Keratinocyte (primary cell): ENCODE data around the gene CYP4F22.

ENCODE experiments used
- CTCF ChIP-seq, 3 experiments: IDR thresholded peaks in 1 of 3; conservative IDR thresholded peaks in 1 of 3; optimal IDR thresholded peaks in 1 of 3; 2 replicates in 2 of 3; 3 replicates in 1 of 3; pipeline versions ENCODE3 to v1.5.1; 2011; ENCODE audit warnings: low read length in 3 of 3, mild to moderate bottlenecking in 3 of 3, moderate library complexity in 2 of 3, control low read depth in 1 of 3, inconsistent platforms in 1 of 3; ENCODE audit not compliant: insufficient read depth in 2 of 3; ENCODE audit errors: extremely low read depth in 1 of 3
- EZH2 ChIP-seq: IDR thresholded peaks from one replicate; pipeline ENCODE4 v1.6.1; 2012; ENCODE audit warnings: inconsistent platforms, mild to moderate bottlenecking, low read length, moderate library complexity

GRCh38 chr19:15588265-15588664 is 79.9 kb downstream of the CYP4F22 start:
- TF ChIP-seq CTCF (optimal IDR thresholded peaks at IDR 0.05 in 1 of 3, IDR thresholded peaks at IDR 0.05 in 1 of 3, conservative IDR thresholded peaks at IDR 0.05 in 1 of 3; ENCODE audit: extremely low read depth in 1 of 3, insufficient read depth in 2 of 3, low read length in 3 of 3): no peak
- TF ChIP-seq EZH2: no peak
